Measurements from ENCODE around the gene CCDC146.

DNA sequence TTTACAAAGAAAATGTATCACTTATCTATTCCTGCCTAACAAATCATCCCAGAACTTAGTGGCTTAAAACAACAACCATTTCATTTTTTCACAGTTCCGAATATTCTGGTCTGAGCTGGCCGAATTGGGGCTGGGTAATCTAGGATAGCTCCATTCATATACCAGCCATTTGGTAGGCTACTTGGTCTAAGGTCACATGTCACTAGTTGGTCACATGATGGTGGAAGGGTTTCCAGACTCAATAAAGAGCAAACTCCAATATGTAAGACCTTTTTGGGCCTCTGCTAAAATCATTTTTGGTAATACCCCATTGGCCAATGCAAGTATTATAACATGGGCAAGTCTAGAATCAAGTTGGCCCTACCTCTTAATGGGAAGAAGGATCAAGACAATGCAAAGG is 132.5 kb downstream of the CCDC146 start:
- TF ChIP-seq, protein P1, sequence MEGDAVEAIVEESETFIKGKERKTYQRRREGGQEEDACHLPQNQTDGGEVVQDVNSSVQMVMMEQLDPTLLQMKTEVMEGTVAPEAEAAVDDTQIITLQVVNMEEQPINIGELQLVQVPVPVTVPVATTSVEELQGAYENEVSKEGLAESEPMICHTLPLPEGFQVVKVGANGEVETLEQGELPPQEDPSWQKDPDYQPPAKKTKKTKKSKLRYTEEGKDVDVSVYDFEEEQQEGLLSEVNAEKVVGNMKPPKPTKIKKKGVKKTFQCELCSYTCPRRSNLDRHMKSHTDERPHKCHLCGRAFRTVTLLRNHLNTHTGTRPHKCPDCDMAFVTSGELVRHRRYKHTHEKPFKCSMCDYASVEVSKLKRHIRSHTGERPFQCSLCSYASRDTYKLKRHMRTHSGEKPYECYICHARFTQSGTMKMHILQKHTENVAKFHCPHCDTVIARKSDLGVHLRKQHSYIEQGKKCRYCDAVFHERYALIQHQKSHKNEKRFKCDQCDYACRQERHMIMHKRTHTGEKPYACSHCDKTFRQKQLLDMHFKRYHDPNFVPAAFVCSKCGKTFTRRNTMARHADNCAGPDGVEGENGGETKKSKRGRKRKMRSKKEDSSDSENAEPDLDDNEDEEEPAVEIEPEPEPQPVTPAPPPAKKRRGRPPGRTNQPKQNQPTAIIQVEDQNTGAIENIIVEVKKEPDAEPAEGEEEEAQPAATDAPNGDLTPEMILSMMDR (IDR thresholded peaks at IDR 0.05; ENCODE audit: low read depth, low read length) = no peak
- no peak for TF ChIP-seq EZH2phosphoT487 (IDR thresholded peaks at IDR 0.05; ENCODE audit: low read depth)

All from OCI-LY3 (cell line).